Measurements from ENCODE around the gene JAKMIP2.

Gene JAKMIP2

DNA sequence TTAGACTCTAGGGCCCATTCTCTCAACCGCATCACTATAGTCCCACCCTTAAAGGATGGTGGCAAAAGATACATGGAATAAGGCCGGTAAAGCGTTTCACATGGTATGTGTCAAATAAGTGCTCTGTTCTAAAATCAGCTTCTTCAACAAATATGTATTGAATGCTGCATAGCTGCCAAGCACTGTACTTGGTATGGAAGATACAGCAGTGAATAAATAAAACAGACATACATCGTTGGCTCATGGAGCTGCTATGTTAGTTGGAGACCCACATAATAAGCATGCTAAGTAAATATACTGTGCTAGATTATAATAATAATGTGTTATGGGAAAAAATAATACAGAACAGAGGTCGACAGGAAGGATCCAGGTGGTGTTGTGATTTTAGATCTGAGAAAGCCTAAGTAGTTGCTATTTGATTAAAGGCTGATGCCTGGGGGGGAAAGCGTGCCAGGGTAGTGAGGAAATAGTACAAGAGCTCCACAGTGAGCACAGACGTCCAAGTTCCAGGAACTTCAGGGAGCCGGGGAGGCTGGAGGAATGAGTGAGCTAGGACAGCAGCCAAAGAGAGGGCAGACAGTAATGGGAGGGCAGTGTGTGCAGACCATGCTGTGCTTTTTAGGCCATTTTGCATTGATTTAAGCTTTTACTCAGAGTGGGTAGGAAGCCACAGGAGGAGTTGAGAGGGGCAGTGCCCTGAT, 93.7 kb downstream of the JAKMIP2 start:
- no peak for TF ChIP-seq GATA1 (IDR thresholded peaks at IDR 0.05; ENCODE audit: low read depth, low read length)
- no peak for TF ChIP-seq POLR2A (IDR thresholded peaks at IDR 0.05; ENCODE audit: low read length)
- no peak for DNase-seq

DNA sequence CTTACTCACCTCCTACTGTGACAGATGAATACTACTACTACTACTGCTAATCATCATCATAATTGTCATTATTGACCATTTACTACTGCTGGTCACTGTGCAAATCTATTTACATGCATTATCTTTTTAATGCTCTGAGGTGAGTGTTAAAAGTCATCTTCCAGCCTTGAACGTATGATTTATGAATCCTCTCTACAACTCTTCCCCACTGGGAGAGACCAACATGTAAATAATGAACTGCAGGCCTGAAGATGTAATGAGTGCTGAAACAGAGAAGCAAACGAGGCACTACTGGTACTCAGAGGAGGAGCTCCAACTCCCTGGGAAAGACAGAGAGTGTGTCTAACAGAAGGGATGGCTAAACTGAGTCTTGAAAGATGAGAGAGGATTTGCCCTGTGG, 95.4 kb downstream of the JAKMIP2 start:
- TF ChIP-seq GATA1 (IDR thresholded peaks at IDR 0.05; ENCODE audit: low read depth, low read length): no peak
- DNase-seq: no peak

DNA sequence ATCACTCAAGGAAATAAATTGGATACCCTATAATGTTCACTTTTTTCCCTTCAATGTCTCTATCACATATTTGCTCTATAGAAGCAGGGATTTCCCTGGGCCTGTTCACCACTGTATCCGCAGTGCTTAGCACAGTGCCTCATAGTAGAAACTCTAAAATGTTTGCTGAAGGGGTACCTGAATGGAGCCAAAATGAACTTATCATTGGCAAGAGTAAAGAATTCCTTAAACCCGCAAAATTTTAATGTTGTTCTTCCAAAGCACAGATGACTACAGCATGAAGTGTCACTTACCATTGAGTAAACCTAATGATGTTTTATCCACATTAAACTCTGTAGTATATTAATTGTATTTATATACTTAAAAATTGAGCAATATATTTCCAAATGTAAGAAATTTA, 96.1 kb downstream of the JAKMIP2 start:
- DNase-seq: no peak
- no peak for TF ChIP-seq POLR2A (IDR thresholded peaks at IDR 0.05; ENCODE audit: low read length)
- TF ChIP-seq GATA1 (IDR thresholded peaks at IDR 0.05; ENCODE audit: low read depth, low read length): no peak

DNA sequence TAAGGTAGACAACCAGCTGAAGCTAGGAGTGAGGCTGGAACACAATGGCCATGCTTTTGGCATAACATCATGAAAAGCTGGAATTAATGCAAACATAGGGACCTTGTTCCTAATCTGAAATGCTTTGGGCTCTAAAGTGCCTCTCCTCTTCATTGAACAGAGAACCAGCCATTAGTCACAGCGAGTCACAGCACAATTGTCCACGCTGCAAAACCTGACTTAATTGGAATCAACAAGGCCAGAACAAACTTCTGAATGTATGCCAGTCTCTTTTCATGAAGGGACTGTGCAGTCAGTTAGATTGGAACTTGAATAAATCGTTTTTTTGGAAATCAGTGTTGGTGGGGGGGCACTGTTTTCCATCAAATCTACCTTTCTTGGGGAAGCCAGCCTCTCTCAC, 96.5 kb downstream of the JAKMIP2 start:
- no peak for DNase-seq
- no peak for TF ChIP-seq GATA1 (IDR thresholded peaks at IDR 0.05; ENCODE audit: low read depth, low read length)
- TF ChIP-seq POLR2A (IDR thresholded peaks at IDR 0.05; ENCODE audit: low read length): no peak

DNA sequence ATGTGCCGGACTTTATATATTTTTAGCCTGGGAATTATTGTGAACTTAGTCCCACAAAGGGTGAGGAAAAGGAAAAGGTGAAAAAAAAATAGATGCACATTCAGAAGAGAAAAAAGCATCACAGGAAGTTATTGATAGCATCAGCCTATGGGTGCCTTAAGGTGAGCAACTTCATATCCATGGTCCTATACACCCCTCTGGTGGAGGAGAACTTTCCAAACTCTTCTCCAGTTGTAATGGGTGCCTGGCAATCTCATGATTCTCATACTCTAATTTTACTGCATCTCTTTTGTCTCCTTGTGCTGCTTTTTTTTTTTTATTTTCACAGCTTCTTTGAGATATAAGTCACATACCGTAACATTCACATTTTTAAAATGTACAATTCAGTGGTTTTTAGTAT, 107.4 kb downstream of the JAKMIP2 start:
- TF ChIP-seq POLR2A (IDR thresholded peaks at IDR 0.05; ENCODE audit: low read length) (no peak), GATA1 (IDR thresholded peaks at IDR 0.05; ENCODE audit: low read depth, low read length) (no peak)
- DNase-seq: peak; percentile 40 to 48

DNA sequence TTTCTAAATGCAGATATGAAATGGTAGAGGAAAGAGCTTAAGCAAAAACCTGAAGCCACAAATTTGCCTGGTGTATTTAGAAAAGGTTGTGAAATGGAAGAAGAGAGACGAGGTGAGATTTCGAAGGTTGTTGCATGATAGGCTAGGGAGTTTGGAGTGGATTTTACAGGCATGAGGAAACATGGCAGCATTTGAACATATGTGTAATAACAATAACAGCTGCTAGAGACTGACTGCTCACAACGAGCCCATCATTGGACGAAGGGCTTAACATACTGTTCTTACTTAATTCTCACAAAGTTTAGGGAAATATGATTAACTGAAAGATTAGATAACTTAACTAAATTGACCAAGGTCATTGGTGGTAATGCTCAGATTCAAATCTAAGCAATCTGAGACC, 108.1 kb downstream of the JAKMIP2 start:
- TF ChIP-seq GATA1 (IDR thresholded peaks at IDR 0.05; ENCODE audit: low read depth, low read length) (no peak), POLR2A (IDR thresholded peaks at IDR 0.05; ENCODE audit: low read length) (no peak)
- DNase-seq: no peak

DNA sequence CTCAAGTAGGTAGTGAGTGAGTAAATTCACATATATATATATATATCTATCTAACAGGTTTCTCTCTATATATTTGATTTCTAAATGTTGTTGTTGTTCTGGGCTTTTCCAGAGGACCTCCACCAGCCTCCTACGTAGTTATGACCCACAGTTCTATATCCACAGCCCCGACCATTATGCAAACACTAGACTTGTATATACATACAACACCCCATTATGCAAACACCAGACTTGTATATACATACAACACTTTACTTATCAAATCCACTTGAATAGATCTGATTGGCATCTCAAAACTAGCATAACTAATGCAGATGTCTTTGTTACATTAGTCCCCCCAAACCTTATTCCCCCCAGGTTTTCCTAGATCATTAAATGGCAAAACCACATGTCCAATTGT, 108.7 kb downstream of the JAKMIP2 start:
- no peak for DNase-seq
- TF ChIP-seq POLR2A (IDR thresholded peaks at IDR 0.05; ENCODE audit: low read length): no peak
- no peak for TF ChIP-seq GATA1 (IDR thresholded peaks at IDR 0.05; ENCODE audit: low read depth, low read length)

DNA sequence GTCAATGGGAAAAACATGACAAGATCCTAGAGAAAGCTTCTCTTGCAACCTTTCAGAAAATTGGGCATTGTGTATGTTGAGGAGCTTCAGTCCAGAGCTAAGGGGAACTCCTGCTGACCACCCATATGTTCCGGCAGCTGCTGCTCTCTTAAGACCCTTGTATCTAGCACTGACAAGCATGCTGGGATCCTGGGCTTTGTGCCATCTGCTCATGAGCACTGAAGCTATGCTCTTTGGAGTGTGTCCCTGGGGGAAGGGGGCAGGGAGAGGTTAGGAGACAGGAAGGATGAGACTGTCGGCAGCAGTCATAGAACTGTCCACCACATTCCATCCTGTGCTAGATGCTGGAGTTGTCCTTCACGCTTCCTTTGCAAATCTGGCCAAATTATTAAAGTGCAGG, 109.3 kb downstream of the JAKMIP2 start:
- TF ChIP-seq POLR2A (IDR thresholded peaks at IDR 0.05; ENCODE audit: low read length) (no peak), GATA1 (IDR thresholded peaks at IDR 0.05; ENCODE audit: low read depth, low read length) (no peak)
- DNase-seq: no peak

DNA sequence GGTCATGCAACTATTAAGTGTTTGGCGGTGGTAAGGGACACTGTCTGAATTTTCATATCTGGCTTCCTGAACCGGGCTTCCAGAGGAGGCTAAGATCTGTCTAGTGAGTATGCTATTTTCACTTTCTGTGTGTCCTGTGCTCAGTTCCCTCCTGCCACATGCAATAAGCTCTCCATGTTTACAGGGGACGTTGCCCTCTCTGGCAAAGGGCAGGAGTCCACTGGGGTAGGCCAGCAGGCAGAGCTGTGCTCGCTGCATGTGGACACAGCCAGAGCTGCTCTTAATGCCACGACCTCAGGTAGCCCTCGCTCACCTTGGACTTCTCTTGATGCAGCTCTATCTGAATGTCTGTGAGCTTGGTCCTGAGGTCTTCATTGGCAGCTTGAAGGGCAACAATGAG, 111.2 kb downstream of the JAKMIP2 start:
- no peak for TF ChIP-seq GATA1 (IDR thresholded peaks at IDR 0.05; ENCODE audit: low read depth, low read length)
- no peak for TF ChIP-seq POLR2A (IDR thresholded peaks at IDR 0.05; ENCODE audit: low read length)
- DNase-seq: no peak

DNA sequence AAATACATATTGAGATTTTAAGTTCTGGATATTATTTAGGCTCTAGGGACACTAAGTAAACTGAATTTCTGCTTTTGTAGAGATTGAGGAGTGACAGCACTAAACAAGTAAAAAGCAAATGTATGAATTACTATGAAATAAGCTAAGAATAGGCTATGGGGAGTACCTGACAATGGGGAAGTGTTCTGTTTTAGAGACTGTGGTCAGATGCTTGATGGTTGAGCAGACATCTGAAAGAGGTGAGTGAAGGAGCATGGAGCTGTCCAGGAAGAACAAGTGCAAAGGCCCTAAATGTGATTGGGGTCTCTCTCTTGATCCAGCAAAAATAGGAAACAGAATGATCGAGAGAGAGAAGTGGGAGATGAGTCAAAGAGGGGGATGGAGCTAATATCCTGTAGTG, 111.7 kb downstream of the JAKMIP2 start:
- TF ChIP-seq GATA1 (IDR thresholded peaks at IDR 0.05; ENCODE audit: low read depth, low read length) (no peak), POLR2A (IDR thresholded peaks at IDR 0.05; ENCODE audit: low read length) (no peak)
- DNase-seq: no peak

DNA sequence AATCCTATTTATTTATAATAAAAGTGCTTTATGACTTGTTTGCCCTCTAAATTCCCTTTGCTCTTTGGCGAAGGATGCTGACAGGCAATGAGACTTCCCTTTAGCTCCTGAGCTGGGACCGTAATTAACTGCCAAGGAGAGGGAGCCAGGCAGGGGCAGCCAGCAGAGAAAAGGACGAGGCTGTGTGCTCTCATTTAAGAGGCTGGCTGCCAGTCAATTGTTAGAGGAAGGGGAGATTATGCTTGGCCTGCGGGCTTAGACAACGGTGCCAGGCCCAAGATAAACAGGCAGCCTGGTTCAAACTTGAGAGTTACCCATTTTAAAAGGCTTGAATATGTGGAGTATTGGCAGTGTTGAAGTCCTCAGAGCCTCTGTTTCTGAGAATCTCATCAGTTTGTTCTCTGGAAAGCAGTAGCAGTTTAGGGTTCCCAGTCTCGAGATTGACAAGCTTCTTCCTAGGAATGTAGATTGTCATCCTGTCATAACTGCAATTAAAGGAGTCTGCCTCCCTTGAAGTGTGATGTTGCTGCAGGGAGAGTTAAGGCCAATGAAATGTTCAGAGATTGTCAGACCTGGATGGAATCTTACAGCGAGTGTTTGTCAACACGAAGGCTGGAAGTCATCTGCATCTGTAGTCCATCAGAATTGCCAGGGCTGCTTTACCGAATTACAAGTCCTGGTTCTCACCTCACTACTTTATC, 113.2 kb downstream of the JAKMIP2 start:
- peak in 1 of 2 experiments; percentile 1 for DNase-seq
- TF ChIP-seq POLR2A (IDR thresholded peaks at IDR 0.05; ENCODE audit: low read length) (no peak), GATA1 (IDR thresholded peaks at IDR 0.05; ENCODE audit: low read depth, low read length) (no peak)

DNA sequence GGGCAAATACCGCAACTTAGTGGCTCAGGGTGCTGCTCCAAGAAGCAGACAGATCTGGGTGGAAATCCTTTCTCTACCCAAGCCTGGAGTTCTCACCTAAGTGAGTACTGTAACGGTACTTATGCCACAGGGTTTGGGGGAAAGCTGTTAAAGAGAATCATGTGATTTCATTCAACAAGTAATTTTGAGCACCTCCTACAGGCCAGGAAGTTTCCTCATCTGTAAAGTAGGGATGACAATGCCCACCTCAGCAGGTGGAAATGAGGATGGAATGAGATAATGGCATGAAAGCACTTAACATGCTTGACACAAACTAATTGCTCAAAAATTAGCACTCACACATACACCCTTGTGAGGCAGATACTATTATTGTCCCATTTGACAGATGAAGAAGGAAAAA, 114.1 kb downstream of the JAKMIP2 start:
- no peak for DNase-seq
- TF ChIP-seq POLR2A (IDR thresholded peaks at IDR 0.05; ENCODE audit: low read length) (no peak), GATA1 (IDR thresholded peaks at IDR 0.05; ENCODE audit: low read depth, low read length) (no peak)

DNA sequence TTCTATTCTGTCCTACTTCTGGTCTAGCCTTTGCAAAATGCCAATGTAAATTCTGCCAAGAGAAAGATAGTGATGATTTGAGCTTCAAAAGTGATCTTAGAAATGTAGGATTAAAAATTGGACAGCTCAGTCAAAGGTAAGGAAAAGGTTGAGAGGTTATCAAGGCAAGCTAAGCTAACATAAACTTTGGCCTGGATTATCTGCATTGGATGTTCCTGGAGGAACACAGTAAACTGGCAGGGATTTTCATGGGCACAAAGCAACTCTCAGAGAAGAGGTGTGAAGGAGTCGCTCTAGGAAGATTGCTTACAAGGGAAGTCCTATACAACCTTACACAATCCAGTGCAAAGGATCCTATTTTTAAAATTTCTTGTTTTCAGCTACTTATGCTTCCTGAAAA, 115.2 kb downstream of the JAKMIP2 start:
- TF ChIP-seq POLR2A (IDR thresholded peaks at IDR 0.05; ENCODE audit: low read length) (no peak), GATA1 (IDR thresholded peaks at IDR 0.05; ENCODE audit: low read depth, low read length) (no peak)
- no peak for DNase-seq

DNA sequence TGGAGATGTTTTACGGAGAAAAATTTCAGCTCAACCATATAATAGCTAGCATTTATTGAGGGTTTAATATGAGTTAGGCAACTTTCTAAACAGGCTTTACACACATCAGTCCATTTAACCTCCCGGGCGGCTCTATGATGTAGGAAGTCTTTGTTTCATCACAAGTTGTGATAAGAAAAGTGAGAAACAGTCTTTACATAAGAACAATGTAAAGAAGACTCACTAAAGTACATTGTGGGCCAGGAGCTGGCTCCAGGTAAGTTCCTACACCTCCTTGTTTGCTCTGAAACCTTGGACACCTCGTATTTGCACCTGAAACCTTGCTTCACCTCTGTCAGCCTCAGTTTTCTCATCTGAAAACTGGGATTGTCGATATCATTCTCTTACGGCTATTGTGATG, 116.1 kb downstream of the JAKMIP2 start:
- TF ChIP-seq GATA1 (IDR thresholded peaks at IDR 0.05; ENCODE audit: low read depth, low read length) (no peak), POLR2A (IDR thresholded peaks at IDR 0.05; ENCODE audit: low read length) (no peak)
- no peak for DNase-seq

DNA sequence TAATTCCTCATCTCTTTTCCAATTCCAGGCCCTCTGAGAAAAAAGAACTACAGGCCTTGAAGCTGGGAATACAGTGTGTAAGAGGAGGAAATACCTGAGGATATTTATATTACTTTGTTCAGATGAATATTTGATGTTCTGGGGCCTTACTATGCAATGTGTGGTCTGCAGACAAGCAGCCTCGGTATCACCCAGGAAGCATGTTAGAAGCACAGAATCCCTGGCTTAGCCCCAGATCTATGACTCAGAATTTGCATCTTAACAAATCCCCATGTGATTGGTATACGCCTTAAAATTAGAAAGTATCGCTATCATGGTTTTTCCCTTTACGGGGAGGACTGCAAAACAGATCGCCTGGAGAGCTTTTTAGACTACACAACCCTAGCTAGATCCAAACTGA, 121.0 kb downstream of the JAKMIP2 start:
- TF ChIP-seq POLR2A (IDR thresholded peaks at IDR 0.05; ENCODE audit: low read length) (no peak), GATA1 (IDR thresholded peaks at IDR 0.05; ENCODE audit: low read depth, low read length) (no peak)
- peak; percentile 6 to 9 for DNase-seq
